BE2C (cell line): ENCODE results near the gene GLIS2.
A peak's percentile ranks its signal among the peaks of the same experiment; 100 is the strongest.

Source experiments
- DNase-seq: peaks from one replicate; pipeline ENCODE4 v3.0.0-alpha.2; 2020
- H3K27me3 ChIP-seq: fragments of 250-450 bp; sonication (Bioruptor Pico); 2 replicates; pipeline ENCODE4 v1.5.1; 2020; ENCODE audit warnings: mild to moderate bottlenecking
- H3K36me3 ChIP-seq: fragments of 250-450 bp; sonication (Bioruptor Pico); 2 replicates; pipeline ENCODE4 v1.5.1; 2020; ENCODE audit warnings: mild to moderate bottlenecking
- H3K4me1 ChIP-seq: fragments of 250-450 bp; sonication (Bioruptor Pico); 2 replicates; pipeline ENCODE4 v1.5.1; 2020
- H3K4me3 ChIP-seq: 2 replicates; pipeline ENCODE4 v1.5.1; 2011; ENCODE audit warnings: low read depth, low read length
- H3K9me3 ChIP-seq: fragments of 250-450 bp; sonication (Bioruptor Pico); 2 replicates; pipeline ENCODE4 v1.5.1; 2020
- TF ChIP-seq, protein P1 (sequence below): IDR thresholded peaks from 2 replicates; pipeline ENCODE4 v1.5.1; 2012; ENCODE audit warnings: mild to moderate bottlenecking, low read depth, low read length

The GLIS2 gene

GRCh38 chr16:4293822-4294457 lies 21.9 kb upstream of the GLIS2 start:
- peaks cover 12% of the 10 kb centered on the region for H3K4me1 ChIP-seq

DNA sequence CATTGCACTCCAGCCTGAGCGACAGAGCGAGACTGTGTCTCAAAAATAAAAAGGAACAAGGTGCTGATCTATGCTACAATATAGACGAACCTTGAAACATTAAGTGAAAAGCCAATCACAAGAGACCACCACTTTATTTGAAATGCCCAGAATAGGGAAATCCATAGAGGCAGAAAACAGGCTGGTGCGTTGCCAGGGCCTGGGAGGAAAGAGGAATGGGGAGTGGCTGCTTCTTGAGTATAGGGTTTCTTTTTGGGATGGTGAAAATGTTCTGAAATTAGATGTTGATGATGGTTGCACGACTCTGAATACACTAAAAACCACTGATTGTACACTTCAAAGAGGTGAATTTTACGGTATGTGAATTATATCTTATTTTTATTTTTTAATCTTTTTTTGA lies 20.3 kb upstream of the GLIS2 start:
- TF ChIP-seq, protein P1, sequence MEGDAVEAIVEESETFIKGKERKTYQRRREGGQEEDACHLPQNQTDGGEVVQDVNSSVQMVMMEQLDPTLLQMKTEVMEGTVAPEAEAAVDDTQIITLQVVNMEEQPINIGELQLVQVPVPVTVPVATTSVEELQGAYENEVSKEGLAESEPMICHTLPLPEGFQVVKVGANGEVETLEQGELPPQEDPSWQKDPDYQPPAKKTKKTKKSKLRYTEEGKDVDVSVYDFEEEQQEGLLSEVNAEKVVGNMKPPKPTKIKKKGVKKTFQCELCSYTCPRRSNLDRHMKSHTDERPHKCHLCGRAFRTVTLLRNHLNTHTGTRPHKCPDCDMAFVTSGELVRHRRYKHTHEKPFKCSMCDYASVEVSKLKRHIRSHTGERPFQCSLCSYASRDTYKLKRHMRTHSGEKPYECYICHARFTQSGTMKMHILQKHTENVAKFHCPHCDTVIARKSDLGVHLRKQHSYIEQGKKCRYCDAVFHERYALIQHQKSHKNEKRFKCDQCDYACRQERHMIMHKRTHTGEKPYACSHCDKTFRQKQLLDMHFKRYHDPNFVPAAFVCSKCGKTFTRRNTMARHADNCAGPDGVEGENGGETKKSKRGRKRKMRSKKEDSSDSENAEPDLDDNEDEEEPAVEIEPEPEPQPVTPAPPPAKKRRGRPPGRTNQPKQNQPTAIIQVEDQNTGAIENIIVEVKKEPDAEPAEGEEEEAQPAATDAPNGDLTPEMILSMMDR = no peak
- Histone ChIP-seq H3K4me1 (peaks cover 14% of the 10 kb centered on the region), H3K9me3 (no peaks in the 10 kb centered on the region), H3K27me3 (no peaks in the 10 kb centered on the region), H3K4me3 (no peak overlapping the region), H3K36me3 (no peaks in the 10 kb centered on the region)
- DNase-seq = no peak

More at GRCh38 chr16:4293822-4294457, 21.9 kb upstream of the GLIS2 start:
- TF ChIP-seq, protein P1 = no peak
- DNase-seq = peak; percentile 85
- Histone ChIP-seq H3K36me3 (no peaks in the 10 kb centered on the region), H3K4me3 (peak overlapping the region; percentile 31), H3K9me3 (no peaks in the 10 kb centered on the region), H3K27me3 (no peaks in the 10 kb centered on the region)

DNA sequence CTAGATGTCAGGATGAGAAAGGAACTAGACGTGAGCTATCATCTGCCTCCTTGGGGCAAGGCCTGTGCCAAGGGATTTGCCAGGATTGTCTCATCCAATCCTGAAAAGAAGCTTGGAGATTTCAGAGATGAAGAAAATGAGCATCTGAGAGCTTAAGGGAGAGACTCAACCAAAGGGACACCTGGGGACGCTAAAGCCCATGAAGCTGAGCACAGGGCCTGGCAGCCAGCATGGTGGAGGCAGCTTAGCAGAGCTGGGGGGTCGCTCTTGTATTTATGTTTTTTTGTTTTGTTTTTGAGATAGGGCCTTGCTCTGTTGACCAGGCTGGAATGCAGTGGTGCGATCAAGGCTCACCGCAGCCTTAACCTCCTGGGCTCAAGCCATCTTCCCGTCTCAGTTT lies 18.4 kb upstream of the GLIS2 start:
- Histone ChIP-seq H3K36me3 (peaks cover 5% of the 10 kb centered on the region; the same call in 1 of the 2 replicates), H3K27me3 (no peaks in the 10 kb centered on the region), H3K9me3 (no peaks in the 10 kb centered on the region), H3K4me3 (no peak overlapping the region), H3K4me1 (peaks cover 13% of the 10 kb centered on the region)
- no peak for DNase-seq
- TF ChIP-seq, protein P1 = no peak

- no peak overlapping the region for H3K4me3 ChIP-seq
- H3K4me1 ChIP-seq = peaks cover 9% of the 10 kb centered on the region
- peak; percentile 75 for DNase-seq
- TF ChIP-seq, protein P1 = no peak
- H3K36me3 ChIP-seq = peaks cover 5% of the 10 kb centered on the region; the same call in 1 of the 2 replicates
- no peaks in the 10 kb centered on the region for H3K27me3 ChIP-seq
- no peaks in the 10 kb centered on the region for H3K9me3 ChIP-seq
Measured at GRCh38 chr16:4298761-4299522, 16.9 kb upstream of the GLIS2 start.

DNA sequence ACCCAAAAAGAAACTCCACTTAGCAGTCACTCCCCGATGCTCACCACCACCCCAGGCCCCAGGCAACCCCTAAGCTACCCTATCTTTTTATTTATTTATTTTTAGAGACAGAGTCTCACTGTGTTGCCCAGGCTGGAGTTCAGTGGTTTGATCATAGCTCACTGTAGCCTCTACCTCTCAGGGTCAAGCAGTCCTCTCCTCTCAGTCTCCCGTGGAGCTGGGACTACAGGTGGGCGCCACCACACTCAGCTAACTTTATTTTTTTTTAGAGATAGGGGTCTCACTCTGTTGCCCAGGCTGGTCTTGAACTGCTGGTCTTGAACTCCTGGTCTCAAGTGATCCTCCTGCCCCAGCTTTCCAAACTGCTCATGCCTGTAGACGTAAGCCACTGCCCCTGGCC lies 14.7 kb upstream of the GLIS2 start:
- H3K9me3 ChIP-seq = no peaks in the 10 kb centered on the region
- TF ChIP-seq, protein P1 = no peak
- H3K4me3 ChIP-seq = no peak overlapping the region
- peaks cover 17% of the 10 kb centered on the region for H3K4me1 ChIP-seq
- DNase-seq = no peak
- no peaks in the 10 kb centered on the region for H3K27me3 ChIP-seq
- peaks cover 11% of the 10 kb centered on the region for H3K36me3 ChIP-seq

GRCh38 chr16:4301968-4302367 lies 13.9 kb upstream of the GLIS2 start:
- peaks cover 11% of the 10 kb centered on the region for H3K36me3 ChIP-seq
- no peaks in the 10 kb centered on the region for H3K27me3 ChIP-seq
- no peaks in the 10 kb centered on the region for H3K9me3 ChIP-seq
- no peak overlapping the region for H3K4me3 ChIP-seq
- peaks cover 24% of the 10 kb centered on the region for H3K4me1 ChIP-seq
- TF ChIP-seq, protein P1 = no peak
- DNase-seq = no peak
